ENCODE data around the gene DIDO1. TPM values are rescaled to one million over a fixed set of nuclear protein-coding genes. Genes with fewer than 3 reads are reported as not detected.

Gene DIDO1
- total and polyA plus RNA-seq, 9 of the 15 experiments (the other 6 are each of a cell fraction or from before 2014, with no cell fraction given), result 4.4 to 46.8 (median 31.2) TPM

DNA sequence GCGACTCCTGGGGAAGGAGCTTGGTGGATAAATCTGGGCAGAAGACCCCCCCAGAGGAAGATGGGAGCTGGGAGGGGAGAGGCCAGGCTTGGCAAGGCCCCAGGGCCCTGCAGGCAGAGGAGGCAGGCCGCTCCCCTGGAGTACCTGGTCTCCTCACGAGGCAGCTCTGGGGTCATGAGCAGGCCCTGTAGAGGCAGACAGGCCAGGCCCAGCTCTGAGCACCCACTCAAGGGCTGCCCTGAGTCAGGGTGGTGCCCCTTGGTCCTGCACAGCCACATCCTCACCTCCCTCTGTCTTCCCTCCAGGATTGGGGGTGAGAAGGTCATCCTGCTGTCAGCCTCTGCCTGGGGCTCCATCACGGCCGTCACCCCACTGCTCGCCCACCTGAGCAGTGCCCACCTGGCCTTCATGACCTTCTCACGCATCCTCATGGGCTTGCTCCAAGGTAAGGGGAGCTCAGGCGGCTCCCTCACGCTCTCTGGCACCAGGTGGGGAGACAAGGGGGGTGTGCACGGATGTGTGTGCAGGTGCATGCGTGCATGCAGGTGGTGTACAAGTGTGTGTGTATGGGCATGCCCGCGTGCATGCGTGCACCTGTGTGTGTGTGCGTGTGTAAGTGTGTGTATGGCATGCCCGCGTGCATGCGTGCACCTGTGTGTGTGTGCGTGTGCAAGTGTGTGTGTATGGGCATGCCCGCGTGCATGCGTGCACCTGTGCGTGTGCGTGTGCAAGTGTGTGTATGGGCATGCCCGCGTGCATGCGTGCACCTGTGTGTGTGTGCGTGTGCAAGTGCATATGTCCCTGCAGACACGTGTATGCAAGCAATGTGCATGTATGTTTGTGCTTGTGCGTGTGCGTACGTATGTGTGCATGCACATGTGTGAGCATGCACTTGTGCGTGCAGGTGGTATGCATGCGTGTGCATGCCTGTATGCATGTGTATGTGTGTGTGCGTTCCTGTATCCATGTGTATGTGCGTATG is 31.1 kb upstream of the DIDO1 start:
- H3K36me3 ChIP-seq (ENCODE audit: control insufficient read depth, insufficient read depth, low read length), result no peaks in the 10 kb centered on the region
- peaks cover 3 to 60% of the 10 kb centered on the region in 2 experiments; a peak in 3 of 5 replicates for H3K4me1 ChIP-seq (replicated peaks in 1 of 2; ENCODE audit: control insufficient read depth in 2 of 2, insufficient read depth in 2 of 2, low read length in 2 of 2)
- FAIRE-seq (no peak), DNase-seq (ENCODE audit: extremely low read depth in 1 of 4, low spot score in 3 of 4) (no peak), ATAC-seq (no peak)
- H3K9me1 ChIP-seq (ENCODE audit: control insufficient read depth, insufficient read depth, low read length), result no peaks in the 10 kb centered on the region
- no peak overlapping the region for H3K27ac ChIP-seq (ENCODE audit: extremely low read depth, low read depth, low read length)
- no peak overlapping the region for H3K4me2 ChIP-seq (ENCODE audit: insufficient read depth, low read length)
- no peak overlapping the region for H3K9ac ChIP-seq (ENCODE audit: insufficient read depth in 1 of 2, low read depth in 2 of 2, low read length in 2 of 2)
- H3K27me3 ChIP-seq (ENCODE audit: control insufficient read depth in 2 of 2, insufficient read depth in 2 of 2, low read length in 2 of 2), result peaks cover 34 to 68% of the 10 kb centered on the region in 2 experiments
- ChIA-PET CTCF (ENCODE audit: low intra/inter-chr PET ratio) (no interaction called here), POLR2A (interaction anchor here (0.5 to 1.0 kb wide), 4 partner anchors 8 to 16 kb away, joined by 3 to 5 read pairs (median 4); no protein-coding TSS in a partner anchor)
- no peaks in the 10 kb centered on the region for H3K9me3 ChIP-seq (replicated peaks; ENCODE audit: control insufficient read depth, insufficient read depth, low read depth, low read length)
- in situ Hi-C loops (cut with MboI) (no loop called here), intact Hi-C loops (cut with micrococcal nuclease) (no loop called here)
- 51% methylated on average over 35 of the region's 36 CpGs for WGBS (ENCODE audit: insufficient coverage, low coverage, missing lambda C conversion rate)
- peaks cover 17% of the 10 kb centered on the region; the same call in 1 of the 2 replicates for H4K20me1 ChIP-seq (replicated peaks; ENCODE audit: control insufficient read depth, insufficient read depth, low read length)
- H3K79me2 ChIP-seq (ENCODE audit: control insufficient read depth, insufficient read depth, low read length), result no peaks in the 10 kb centered on the region
- no peak overlapping the region for H2AFZ ChIP-seq (ENCODE audit: low read depth, low read length)
- H3K4me3 ChIP-seq, result no peak overlapping the region
- BruUV-seq (replicated peaks), result no TSS peak
- TF ChIP-seq ZNF77 (CRISPR knock-in tag; IDR thresholded peaks at IDR 0.05) (no peak), NR2C2 (CRISPR knock-in tag; IDR thresholded peaks at IDR 0.05) (no peak), NR2C2 (tag; IDR thresholded peaks at IDR 0.05) (no peak), HMG20A (CRISPR knock-in tag; conservative IDR thresholded peaks at IDR 0.05) (no peak), ZNF584 (CRISPR knock-in tag; IDR thresholded peaks at IDR 0.05; ENCODE audit: low read depth) (no peak), KDM1A (IDR thresholded peaks at IDR 0.05) (peak in 1 of 2 experiments; percentile 31; a peak in 1 of 4 replicates), ZNF23 (CRISPR knock-in tag; IDR thresholded peaks at IDR 0.05) (no peak), MYNN (IDR thresholded peaks at IDR 0.05) (0 out of 2 replicates have a peak, but pooled peaks have one; percentile 38), MYNN (CRISPR knock-in tag; IDR thresholded peaks at IDR 0.05) (no peak), ZNF696 (CRISPR knock-in tag; conservative IDR thresholded peaks at IDR 0.05) (no peak), GATA2 (CRISPR knock-in tag; IDR thresholded peaks at IDR 0.05) (no peak), ZNF76 (CRISPR knock-in tag; IDR thresholded peaks at IDR 0.05; ENCODE audit: borderline replicate concordance) (no peak), MAX (CRISPR knock-in tag; IDR thresholded peaks at IDR 0.05) (peak; percentile 21; the same call in 1 of the 2 replicates), ZFX (CRISPR knock-in tag; IDR thresholded peaks at IDR 0.05) (no peak)
- TF ChIP-seq, protein P1, sequence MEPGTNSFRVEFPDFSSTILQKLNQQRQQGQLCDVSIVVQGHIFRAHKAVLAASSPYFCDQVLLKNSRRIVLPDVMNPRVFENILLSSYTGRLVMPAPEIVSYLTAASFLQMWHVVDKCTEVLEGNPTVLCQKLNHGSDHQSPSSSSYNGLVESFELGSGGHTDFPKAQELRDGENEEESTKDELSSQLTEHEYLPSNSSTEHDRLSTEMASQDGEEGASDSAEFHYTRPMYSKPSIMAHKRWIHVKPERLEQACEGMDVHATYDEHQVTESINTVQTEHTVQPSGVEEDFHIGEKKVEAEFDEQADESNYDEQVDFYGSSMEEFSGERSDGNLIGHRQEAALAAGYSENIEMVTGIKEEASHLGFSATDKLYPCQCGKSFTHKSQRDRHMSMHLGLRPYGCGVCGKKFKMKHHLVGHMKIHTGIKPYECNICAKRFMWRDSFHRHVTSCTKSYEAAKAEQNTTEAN (CRISPR knock-in tag; IDR thresholded peaks at IDR 0.05), result peak; percentile 89
- TF ChIP-seq, protein P2, sequence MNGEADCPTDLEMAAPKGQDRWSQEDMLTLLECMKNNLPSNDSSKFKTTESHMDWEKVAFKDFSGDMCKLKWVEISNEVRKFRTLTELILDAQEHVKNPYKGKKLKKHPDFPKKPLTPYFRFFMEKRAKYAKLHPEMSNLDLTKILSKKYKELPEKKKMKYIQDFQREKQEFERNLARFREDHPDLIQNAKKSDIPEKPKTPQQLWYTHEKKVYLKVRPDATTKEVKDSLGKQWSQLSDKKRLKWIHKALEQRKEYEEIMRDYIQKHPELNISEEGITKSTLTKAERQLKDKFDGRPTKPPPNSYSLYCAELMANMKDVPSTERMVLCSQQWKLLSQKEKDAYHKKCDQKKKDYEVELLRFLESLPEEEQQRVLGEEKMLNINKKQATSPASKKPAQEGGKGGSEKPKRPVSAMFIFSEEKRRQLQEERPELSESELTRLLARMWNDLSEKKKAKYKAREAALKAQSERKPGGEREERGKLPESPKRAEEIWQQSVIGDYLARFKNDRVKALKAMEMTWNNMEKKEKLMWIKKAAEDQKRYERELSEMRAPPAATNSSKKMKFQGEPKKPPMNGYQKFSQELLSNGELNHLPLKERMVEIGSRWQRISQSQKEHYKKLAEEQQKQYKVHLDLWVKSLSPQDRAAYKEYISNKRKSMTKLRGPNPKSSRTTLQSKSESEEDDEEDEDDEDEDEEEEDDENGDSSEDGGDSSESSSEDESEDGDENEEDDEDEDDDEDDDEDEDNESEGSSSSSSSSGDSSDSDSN (IDR thresholded peaks at IDR 0.05; ENCODE audit: borderline replicate concordance in 1 of 2, low read depth in 2 of 2, low read length in 2 of 2), result no peak

All from K562 (cell line).